Tibial nerve (tissue), 4 donors: ENCODE results near the gene CNN1.
A peak's percentile ranks its signal among the peaks of the same experiment; 100 is the strongest.

ENCODE experiments used
- EP300 ChIP-seq, 2 donors: sonication (generic); formaldehyde crosslinking; IDR thresholded peaks; one replicate each; pipeline ENCODE4 v1.6.1; 2017; ENCODE audit warnings: antibody characterized with exemption in 2 of 2, mild to moderate bottlenecking in 1 of 2
- POLR2A ChIP-seq, 2 donors: fragments of 450-650 bp; IDR thresholded peaks; one replicate each; pipeline ENCODE4 v1.6.1; 2017; ENCODE audit warnings: antibody characterized with exemption in 2 of 2, mild to moderate bottlenecking in 2 of 2, moderate library complexity in 2 of 2
- TF ChIP-seq, protein P1 (sequence below), 5 experiments: fragments of 200-600 bp in 3 of 5; fragments of 450-650 bp in 2 of 5; sonication (generic) in 3 of 5; IDR thresholded peaks; one replicate each; pipeline ENCODE4 v1.5.1; 2016 to 2019; ENCODE audit warnings: antibody characterized with exemption in 5 of 5, mild to moderate bottlenecking in 3 of 5, moderate library complexity in 2 of 5

DNA sequence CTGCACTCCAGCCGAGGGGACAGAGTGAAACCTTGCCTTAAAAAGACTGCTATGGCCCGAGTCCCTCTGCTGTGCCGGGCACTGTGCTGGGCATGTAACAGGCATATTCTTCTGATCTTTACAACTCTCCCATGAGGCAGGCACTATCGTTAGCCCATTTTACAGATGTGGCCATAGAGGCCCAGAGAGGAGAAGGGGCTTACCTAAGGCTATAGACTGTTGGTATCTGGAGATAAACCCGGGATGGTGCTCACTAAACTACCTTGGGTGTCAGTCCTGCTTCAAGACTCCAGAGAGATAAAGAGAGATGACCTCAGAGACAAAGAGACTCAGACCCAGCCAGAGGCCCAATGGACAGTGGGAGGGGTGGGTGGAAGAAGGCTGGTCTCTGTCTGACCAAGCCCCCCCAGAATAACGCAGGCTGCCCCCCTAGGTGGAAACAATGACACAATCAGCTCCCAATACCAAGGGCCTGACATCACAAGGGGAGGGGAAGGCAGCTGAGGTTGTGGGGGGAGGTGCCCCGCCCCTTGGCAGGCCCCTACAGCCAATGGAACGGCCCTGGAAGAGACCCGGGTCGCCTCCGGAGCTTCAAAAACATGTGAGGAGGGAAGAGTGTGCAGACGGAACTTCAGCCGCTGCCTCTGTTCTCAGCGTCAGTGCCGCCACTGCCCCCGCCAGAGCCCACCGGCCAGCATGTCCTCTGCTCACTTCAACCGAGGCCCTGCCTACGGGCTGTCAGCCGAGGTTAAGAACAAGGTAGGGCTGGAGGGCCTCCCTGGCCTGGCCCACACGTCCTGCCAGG lies at the start of gene CNN1:
- TF ChIP-seq, protein P1, sequence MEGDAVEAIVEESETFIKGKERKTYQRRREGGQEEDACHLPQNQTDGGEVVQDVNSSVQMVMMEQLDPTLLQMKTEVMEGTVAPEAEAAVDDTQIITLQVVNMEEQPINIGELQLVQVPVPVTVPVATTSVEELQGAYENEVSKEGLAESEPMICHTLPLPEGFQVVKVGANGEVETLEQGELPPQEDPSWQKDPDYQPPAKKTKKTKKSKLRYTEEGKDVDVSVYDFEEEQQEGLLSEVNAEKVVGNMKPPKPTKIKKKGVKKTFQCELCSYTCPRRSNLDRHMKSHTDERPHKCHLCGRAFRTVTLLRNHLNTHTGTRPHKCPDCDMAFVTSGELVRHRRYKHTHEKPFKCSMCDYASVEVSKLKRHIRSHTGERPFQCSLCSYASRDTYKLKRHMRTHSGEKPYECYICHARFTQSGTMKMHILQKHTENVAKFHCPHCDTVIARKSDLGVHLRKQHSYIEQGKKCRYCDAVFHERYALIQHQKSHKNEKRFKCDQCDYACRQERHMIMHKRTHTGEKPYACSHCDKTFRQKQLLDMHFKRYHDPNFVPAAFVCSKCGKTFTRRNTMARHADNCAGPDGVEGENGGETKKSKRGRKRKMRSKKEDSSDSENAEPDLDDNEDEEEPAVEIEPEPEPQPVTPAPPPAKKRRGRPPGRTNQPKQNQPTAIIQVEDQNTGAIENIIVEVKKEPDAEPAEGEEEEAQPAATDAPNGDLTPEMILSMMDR (IDR thresholded peaks at IDR 0.05) = no peak
- TF ChIP-seq POLR2A (IDR thresholded peaks at IDR 0.05) (peak in 1 of 2 donors; percentile 46), EP300 (IDR thresholded peaks at IDR 0.05) (peak in 1 of 2 donors; percentile 48)
